B cell (primary cell): ENCODE results near the gene TRPV4.

ENCODE experiments used
- EZH2 ChIP-seq: IDR thresholded peaks from 2 replicates; pipeline ENCODE4 v1.6.1; 2012; ENCODE audit warnings: borderline replicate concordance, low read depth, mild to moderate bottlenecking, moderate library complexity, low read length; ENCODE audit not compliant: insufficient read depth, poor library complexity, severe bottlenecking
- TF ChIP-seq, protein P1 (sequence below): fragments of 200-600 bp; IDR thresholded peaks from one replicate; pipeline ENCODE4 v1.8.0; 2022; ENCODE audit warnings: antibody characterized with exemption, mild to moderate bottlenecking

DNA sequence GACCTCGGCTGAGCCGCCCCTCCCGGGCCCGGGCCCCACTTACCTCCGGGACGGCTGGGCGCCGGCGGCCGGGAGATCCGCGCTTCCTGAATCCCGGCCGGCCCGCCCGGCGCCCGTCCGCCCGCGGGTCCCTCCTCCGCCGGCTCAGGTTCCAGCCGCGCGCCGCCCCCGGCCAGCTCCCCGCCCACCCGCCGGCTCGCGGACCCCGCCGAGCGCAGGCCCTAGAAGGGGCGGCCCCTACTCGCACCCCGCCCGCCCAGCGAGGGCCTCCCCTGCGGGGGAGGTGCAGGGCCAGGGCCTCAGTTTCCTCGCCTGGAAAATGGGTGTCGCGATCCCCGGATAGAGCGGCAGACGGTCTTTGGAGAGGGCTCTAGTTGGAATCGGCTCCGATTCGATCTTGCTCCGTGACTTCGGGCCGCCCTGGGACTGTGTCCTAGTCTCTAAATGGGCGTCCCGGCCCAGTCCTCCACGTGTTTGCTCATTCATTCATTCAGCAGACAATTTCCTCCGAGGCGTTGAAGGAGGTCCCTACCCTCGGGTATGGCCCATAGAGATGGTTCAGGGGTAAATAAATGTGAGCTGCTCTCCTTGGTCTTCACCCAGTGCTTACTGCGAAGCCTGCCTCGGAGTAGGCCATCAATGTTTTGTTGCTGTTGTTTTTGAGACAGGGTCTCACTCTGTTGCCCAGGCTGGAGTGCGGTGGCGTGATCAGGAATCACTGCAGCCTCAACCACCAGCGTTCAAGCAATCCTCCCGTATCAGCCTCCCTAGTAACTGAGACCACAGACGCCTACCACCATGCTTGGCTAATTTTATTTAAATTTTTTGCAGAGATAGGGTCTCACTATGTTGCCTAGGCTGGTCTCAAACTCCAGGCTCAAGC, at the start of gene TRPV4:
- TF ChIP-seq, protein P1, sequence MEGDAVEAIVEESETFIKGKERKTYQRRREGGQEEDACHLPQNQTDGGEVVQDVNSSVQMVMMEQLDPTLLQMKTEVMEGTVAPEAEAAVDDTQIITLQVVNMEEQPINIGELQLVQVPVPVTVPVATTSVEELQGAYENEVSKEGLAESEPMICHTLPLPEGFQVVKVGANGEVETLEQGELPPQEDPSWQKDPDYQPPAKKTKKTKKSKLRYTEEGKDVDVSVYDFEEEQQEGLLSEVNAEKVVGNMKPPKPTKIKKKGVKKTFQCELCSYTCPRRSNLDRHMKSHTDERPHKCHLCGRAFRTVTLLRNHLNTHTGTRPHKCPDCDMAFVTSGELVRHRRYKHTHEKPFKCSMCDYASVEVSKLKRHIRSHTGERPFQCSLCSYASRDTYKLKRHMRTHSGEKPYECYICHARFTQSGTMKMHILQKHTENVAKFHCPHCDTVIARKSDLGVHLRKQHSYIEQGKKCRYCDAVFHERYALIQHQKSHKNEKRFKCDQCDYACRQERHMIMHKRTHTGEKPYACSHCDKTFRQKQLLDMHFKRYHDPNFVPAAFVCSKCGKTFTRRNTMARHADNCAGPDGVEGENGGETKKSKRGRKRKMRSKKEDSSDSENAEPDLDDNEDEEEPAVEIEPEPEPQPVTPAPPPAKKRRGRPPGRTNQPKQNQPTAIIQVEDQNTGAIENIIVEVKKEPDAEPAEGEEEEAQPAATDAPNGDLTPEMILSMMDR: no peak
- no peak for TF ChIP-seq EZH2
